ENCODE data around the gene GALNS. TPM values are rescaled to one million over a fixed set of nuclear protein-coding genes. Genes with fewer than 3 reads are reported as not detected.
A peak's percentile ranks its signal among the peaks of the same experiment; 100 is the strongest.

The GALNS gene
- total and polyA plus RNA-seq, 2 of the 8 experiments (the other 6 are each of a cell fraction or from before 2014, with no cell fraction given) = 8.9 to 17.8 TPM

DNA sequence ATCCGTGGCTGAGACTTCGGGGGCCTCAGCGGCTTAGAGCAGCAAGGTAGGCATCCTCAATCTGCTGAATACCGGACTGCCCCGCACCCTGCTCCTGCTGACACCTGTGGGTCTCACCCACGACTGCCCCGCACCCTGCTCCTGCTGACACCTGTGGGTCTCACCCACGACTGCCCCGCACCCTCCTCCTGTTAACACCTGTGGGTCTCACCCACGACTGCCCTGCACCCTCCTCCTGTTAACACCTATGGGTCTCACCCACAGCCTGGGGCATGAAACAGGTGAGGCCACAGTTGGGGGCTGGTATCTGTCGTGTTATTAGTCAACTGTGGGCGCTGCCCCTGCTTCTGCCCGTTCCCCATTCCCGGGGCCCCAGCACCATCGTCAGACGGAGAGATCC, 46.0 kb upstream of the GALNS start:
- Histone ChIP-seq H2BK12ac (ENCODE audit: low read depth, low read length) (no peak overlapping the region), H3K79me1 (ENCODE audit: low read depth, low read length) (no peaks in the 10 kb centered on the region), H2BK5ac (ENCODE audit: low read depth, low read length) (no peak overlapping the region), H2AK5ac (ENCODE audit: low read depth, low read length) (no peak overlapping the region), H3K9me3 (ENCODE audit: insufficient read depth in 2 of 2, low read depth in 1 of 2, low read length in 1 of 2) (no peaks in the 10 kb centered on the region), H3K18ac (ENCODE audit: extremely low read depth, low read length) (no peak overlapping the region), H3K23me2 (ENCODE audit: low read depth, low read length) (no peaks in the 10 kb centered on the region), H4K5ac (ENCODE audit: insufficient read length, low read depth, low read length) (no peak overlapping the region), H3K27me3 (replicated peaks in 1 of 4; ENCODE audit: control insufficient read depth in 3 of 4, extremely low read depth in 1 of 4, insufficient read depth in 3 of 4, low read length in 3 of 4) (no peaks in the 10 kb centered on the region), H2BK120ac (replicated peaks; ENCODE audit: low read depth, low read length) (no peak overlapping the region), H2BK20ac (ENCODE audit: low read length) (no peak overlapping the region), H3K23ac (ENCODE audit: insufficient read length) (no peak overlapping the region), H3K79me2 (ENCODE audit: control insufficient read depth in 1 of 2, insufficient read depth in 2 of 2, low read length in 2 of 2) (no peaks in the 10 kb centered on the region), H3K4ac (replicated peaks; ENCODE audit: insufficient read length, low read depth, low read length) (no peak overlapping the region), H3K4me2 (ENCODE audit: insufficient read depth in 1 of 2, low read depth in 2 of 2, low read length in 2 of 2) (no peak overlapping the region), H3K14ac (ENCODE audit: insufficient read length) (no peak overlapping the region), H3K4me1 (replicated peaks in 1 of 4; ENCODE audit: control insufficient read depth in 3 of 4, insufficient read depth in 4 of 4, low read length in 3 of 4) (peaks cover 0 to 8% (median 4%) of the 10 kb centered on the region in 4 experiments; a peak in 3 of 7 replicates), H3K27ac (ENCODE audit: low read depth, low read length) (no peak overlapping the region), H2BK15ac (ENCODE audit: low read length) (no peak overlapping the region), H4K8ac (ENCODE audit: extremely low read depth, insufficient read depth, low read length) (peak overlapping the region; percentile 4; the same call in 1 of the 2 replicates), H4K91ac (replicated peaks; ENCODE audit: insufficient read length, low read length) (no peak overlapping the region), H3K9ac (replicated peaks in 1 of 4; ENCODE audit: extremely low read depth in 1 of 4, low read depth in 3 of 4, low read length in 3 of 4) (no peak overlapping the region), H2AFZ (ENCODE audit: low read length) (no peak overlapping the region), H3K56ac (replicated peaks; ENCODE audit: insufficient read length, low read depth, low read length) (no peak overlapping the region), H3K4me3 (ENCODE audit: extremely low read depth in 1 of 4, insufficient read depth in 2 of 4, low read depth in 3 of 4, low read length in 4 of 4) (no peak overlapping the region), H3K36me3 (ENCODE audit: control insufficient read depth in 2 of 4, insufficient read depth in 4 of 4, low read length in 3 of 4) (no peaks in the 10 kb centered on the region), H4K20me1 (replicated peaks in 1 of 2; ENCODE audit: control insufficient read depth in 1 of 2, insufficient read depth in 2 of 2, low read length in 2 of 2) (no peaks in the 10 kb centered on the region)
- DNase-seq (ENCODE audit: low read depth in 1 of 2, low spot score in 2 of 2) = no peak
- FAIRE-seq = no peak
- 94% methylated on average over 14 of the region's 16 CpGs; no CpG with 5 or more reads in 1 of the 2 experiments for WGBS, 2 experiments (ENCODE audit: extremely low coverage in 1 of 2, insufficient coverage in 1 of 2, insufficient read length in 1 of 2, insufficient replicate concordance in 2 of 2, low coverage in 1 of 2, low lambda C conversion rate in 2 of 2, missing lambda C conversion rate in 1 of 2)
- ChIA-PET POLR2A (ENCODE audit: partially characterized antibody) (interaction anchor here (3.0 kb wide), 1 partner anchor 11 kb away, joined by 8 read pairs; no protein-coding TSS in a partner anchor), CTCF (ENCODE audit: partially characterized antibody) (interaction anchor here (1.8 kb wide), 1 partner anchor 41 kb away, joined by 5 read pairs; no protein-coding TSS in a partner anchor)
- TF ChIP-seq EGR1 (IDR thresholded peaks at IDR 0.05; ENCODE audit: borderline replicate concordance, low read depth, low read length) = no peak
- TF ChIP-seq ASH2L (IDR thresholded peaks at IDR 0.05; ENCODE audit: low read length) = no peak
- TF ChIP-seq POLR2A (IDR thresholded peaks at IDR 0.05; ENCODE audit: control extremely low read depth in 1 of 2, low read depth in 2 of 2, low read length in 2 of 2) = no peak
- TF ChIP-seq RBBP5 (IDR thresholded peaks at IDR 0.05; ENCODE audit: borderline replicate concordance, low read depth, low read length) = no peak
- TF ChIP-seq RXRA (IDR thresholded peaks at IDR 0.05; ENCODE audit: insufficient read depth, low read depth, low read length) = no peak
- TF ChIP-seq KDM4A (IDR thresholded peaks at IDR 0.05; ENCODE audit: low read depth, low read length, severe bottlenecking) = no peak
- TF ChIP-seq CREB1 (IDR thresholded peaks at IDR 0.05) = no peak
- no peak for TF ChIP-seq CHD1 (IDR thresholded peaks at IDR 0.05; ENCODE audit: low read depth, low read length)
- no peak for TF ChIP-seq CBX8 (IDR thresholded peaks at IDR 0.05; ENCODE audit: borderline replicate concordance, low read depth, low read length)
- no peak for TF ChIP-seq KDM1A (IDR thresholded peaks at IDR 0.05; ENCODE audit: borderline replicate concordance, low read length)
- TF ChIP-seq, protein P1, sequence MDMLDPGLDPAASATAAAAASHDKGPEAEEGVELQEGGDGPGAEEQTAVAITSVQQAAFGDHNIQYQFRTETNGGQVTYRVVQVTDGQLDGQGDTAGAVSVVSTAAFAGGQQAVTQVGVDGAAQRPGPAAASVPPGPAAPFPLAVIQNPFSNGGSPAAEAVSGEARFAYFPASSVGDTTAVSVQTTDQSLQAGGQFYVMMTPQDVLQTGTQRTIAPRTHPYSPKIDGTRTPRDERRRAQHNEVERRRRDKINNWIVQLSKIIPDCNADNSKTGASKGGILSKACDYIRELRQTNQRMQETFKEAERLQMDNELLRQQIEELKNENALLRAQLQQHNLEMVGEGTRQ (IDR thresholded peaks at IDR 0.05; ENCODE audit: low read length) = no peak
- no peak for TF ChIP-seq TAF7 (optimal IDR thresholded peaks at IDR 0.05; ENCODE audit: borderline replicate concordance, low read depth, low read length)
